Endothelial cell of umbilical vein (primary cell): ENCODE results near the gene LIN28A. TPM values are rescaled to one million over a fixed set of nuclear protein-coding genes. Genes with fewer than 3 reads are reported as not detected.

Experiments used
- BruUV-seq: library from RNA; stranded (reverse); fragments of 400-500 nt; replicated peaks from 2 replicates; lab custom pipeline; 2021; lab: Mats Ljungman, UMichigan
- CTCF ChIA-PET: fragments of 300-600, 350-600 bp; sonication (Branson Sonifier 250); formaldehyde crosslinking; loops from one replicate; lab custom pipeline; 2021; ENCODE audit warnings: antibody characterized with exemption, inconsistent platforms; lab: Charles Lee
- POLR2A ChIA-PET: fragments of 300-600, 350-600 bp; sonication (Branson Sonifier 250); formaldehyde crosslinking; loops from one replicate; lab custom pipeline; 2021; ENCODE audit warnings: antibody characterized with exemption, inconsistent platforms; lab: Charles Lee
- DNase-seq: peaks from one replicate; pipeline ENCODE4 v3.0.0-alpha.2; 2011; ENCODE audit warnings: low read depth, low spot score
- FAIRE-seq: peaks from 2 replicates; lab custom pipeline; 2011; peaks lifted over from hg19 to GRCh38; lab: Jason Lieb, UNC
- H2AFZ ChIP-seq: 2 replicates; pipeline ENCODE4 v1.6.0; 2012; ENCODE audit warnings: low read depth, low read length, control low read depth, inconsistent platforms
- H3K27ac ChIP-seq: 2 replicates; pipeline ENCODE4 v1.5.1; 2011; ENCODE audit warnings: low read depth, mild to moderate bottlenecking, control low read depth, low read length, moderate library complexity; ENCODE audit not compliant: insufficient read depth
- H3K27me3 ChIP-seq, 2 experiments: 2 replicates each; pipeline versions ENCODE4 v1.6.0 to v1.6.1; 2011; ENCODE audit warnings: low read length in 2 of 2, mixed read lengths in 1 of 2; ENCODE audit not compliant: control insufficient read depth in 2 of 2, insufficient read depth in 2 of 2
- H3K36me3 ChIP-seq, 2 experiments: 2 replicates in 1 of 2; 3 replicates in 1 of 2; pipeline ENCODE4 v1.5.1; 2011; ENCODE audit warnings: low read length in 2 of 2, mild to moderate bottlenecking in 1 of 2, moderate library complexity in 1 of 2; ENCODE audit not compliant: control insufficient read depth in 2 of 2, insufficient read depth in 2 of 2; ENCODE audit errors: extremely low read depth in 1 of 2
- H3K4me1 ChIP-seq: 3 replicates; pipeline ENCODE4 v1.5.1; 2011; ENCODE audit warnings: mild to moderate bottlenecking, low read length; ENCODE audit not compliant: control insufficient read depth, insufficient read depth; ENCODE audit errors: extremely low read depth
- H3K4me2 ChIP-seq: 2 replicates; pipeline ENCODE4 v1.6.1; 2011; ENCODE audit warnings: low read length, control low read depth, mixed read lengths; ENCODE audit not compliant: insufficient read depth
- H3K4me3 ChIP-seq, 3 experiments: fragments of 200-600 bp in 1 of 3; sonication (generic), shearing (Covaris generic) in 1 of 3; replicated peaks in 1 of 3; 2 replicates each; pipeline ENCODE4 v1.5.1; 2011 to 2016; ENCODE audit warnings: control low read depth in 3 of 3, low read length in 3 of 3, mild to moderate bottlenecking in 2 of 3, inconsistent platforms in 1 of 3, low read depth in 1 of 3, moderate library complexity in 1 of 3; ENCODE audit not compliant: insufficient read depth in 1 of 3
- H3K79me2 ChIP-seq: 2 replicates; pipeline ENCODE4 v1.6.0; 2012; ENCODE audit warnings: low read length, inconsistent platforms; ENCODE audit not compliant: control insufficient read depth, insufficient read depth
- H3K9ac ChIP-seq: replicated peaks from 2 replicates; pipeline ENCODE3; 2011; ENCODE audit warnings: low read length, control low read depth; ENCODE audit not compliant: insufficient read depth; ENCODE audit errors: extremely low read depth
- H3K9me1 ChIP-seq: replicated peaks from 3 replicates; pipeline ENCODE4 v1.6.0; 2011; ENCODE audit warnings: mild to moderate bottlenecking, low read length; ENCODE audit not compliant: control insufficient read depth, insufficient read depth; ENCODE audit errors: extremely low read depth
- H3K9me3 ChIP-seq: replicated peaks from 2 replicates; pipeline ENCODE4 v1.5.1; 2012; ENCODE audit warnings: low read length, inconsistent platforms; ENCODE audit not compliant: control insufficient read depth, insufficient read depth
- H4K20me1 ChIP-seq: replicated peaks from 2 replicates; pipeline ENCODE3; 2011; ENCODE audit warnings: mild to moderate bottlenecking, low read length; ENCODE audit not compliant: control insufficient read depth, insufficient read depth; ENCODE audit errors: extremely low read depth
- CTCF ChIP-seq, 2 donors: IDR thresholded peaks; 1 replicate in 1 of 2; 2 replicates in 1 of 2; pipeline ENCODE4 v1.5.1; 2011; ENCODE audit warnings: low read length in 2 of 2, mild to moderate bottlenecking in 2 of 2, moderate library complexity in 2 of 2, control low read depth in 1 of 2, inconsistent platforms in 1 of 2, low read depth in 1 of 2; ENCODE audit not compliant: insufficient read depth in 1 of 2; ENCODE audit errors: extremely low read depth in 1 of 2
- EZH2 ChIP-seq: IDR thresholded peaks from 2 replicates; pipeline ENCODE4 v1.6.1; 2012; ENCODE audit warnings: borderline replicate concordance, low read depth, mild to moderate bottlenecking, moderate library complexity, low read length, inconsistent platforms; ENCODE audit not compliant: severe bottlenecking
- FOS ChIP-seq: IDR thresholded peaks from 2 replicates; pipeline ENCODE4 v1.6.1; 2011; ENCODE audit warnings: mild to moderate bottlenecking, low read length, moderate library complexity, borderline replicate concordance; ENCODE audit not compliant: insufficient read depth
- GATA2 ChIP-seq: IDR thresholded peaks from 2 replicates; pipeline ENCODE4 v1.7.0; 2011; ENCODE audit warnings: low read depth, mild to moderate bottlenecking, moderate library complexity, mixed read lengths, low read length; ENCODE audit not compliant: insufficient read length, insufficient read depth
- JUN ChIP-seq: IDR thresholded peaks from 2 replicates; pipeline ENCODE4 v1.6.1; 2011; ENCODE audit warnings: borderline replicate concordance, low read depth; ENCODE audit not compliant: insufficient read length, insufficient read depth
- MAX ChIP-seq: IDR thresholded peaks from 2 replicates; pipeline ENCODE4 v1.6.1; 2011; ENCODE audit not compliant: insufficient read depth, insufficient read length
- MYC ChIP-seq: IDR thresholded peaks from one replicate; pipeline ENCODE4 v1.6.1; 2011; ENCODE audit warnings: mild to moderate bottlenecking, low read depth, low read length
- POLR2A ChIP-seq: IDR thresholded peaks from 2 replicates; pipeline ENCODE4 v1.6.1; 2012; ENCODE audit warnings: low read depth, mild to moderate bottlenecking, control low read depth, low read length
- POLR2AphosphoS5 ChIP-seq: IDR thresholded peaks from 2 replicates; pipeline ENCODE4 v1.6.1; 2012; ENCODE audit warnings: low read depth, mild to moderate bottlenecking, control low read depth, low read length, moderate library complexity; ENCODE audit not compliant: insufficient read depth
- dilution Hi-C: fragments of 300-500 bp; cut with MboI; formaldehyde crosslinking; loops from one replicate; pipeline ENCODE4 v1.15.0; 2019; ENCODE audit warnings: low sequenced_read_pairs; ENCODE audit not compliant: extremely low pct_ligation_motif_present
- intact Hi-C: fragments of 100-400 bp; cut with micrococcal nuclease; formaldehyde crosslinking; loops from one replicate; pipeline ENCODE4 v1.10.0; 2022
- polyA plus RNA-seq, 4 experiments: library from polyadenylated mRNA; depleted of rRNA in 3 of 4; stranded (reverse) in 3 of 4; unstranded in 1 of 4; fragments of >200 nt; gene quantifications; 2 replicates each; pipeline versions ENCODE4 v1.2.1 to v1.2.3, GENCODE V29; 2011 to 2012; ENCODE audit warnings: missing spikeins in 1 of 4
- total RNA-seq: library from RNA; stranded (reverse); gene quantifications from 2 replicates; pipeline ENCODE4 v1.2.3, GENCODE V29; 2021

LIN28A gene
- total and polyA plus RNA-seq, 2 donors (not counting 3 experiments of a cell fraction or from before 2014, with no cell fraction given), result 0.11 TPM; not detected in 1

DNA sequence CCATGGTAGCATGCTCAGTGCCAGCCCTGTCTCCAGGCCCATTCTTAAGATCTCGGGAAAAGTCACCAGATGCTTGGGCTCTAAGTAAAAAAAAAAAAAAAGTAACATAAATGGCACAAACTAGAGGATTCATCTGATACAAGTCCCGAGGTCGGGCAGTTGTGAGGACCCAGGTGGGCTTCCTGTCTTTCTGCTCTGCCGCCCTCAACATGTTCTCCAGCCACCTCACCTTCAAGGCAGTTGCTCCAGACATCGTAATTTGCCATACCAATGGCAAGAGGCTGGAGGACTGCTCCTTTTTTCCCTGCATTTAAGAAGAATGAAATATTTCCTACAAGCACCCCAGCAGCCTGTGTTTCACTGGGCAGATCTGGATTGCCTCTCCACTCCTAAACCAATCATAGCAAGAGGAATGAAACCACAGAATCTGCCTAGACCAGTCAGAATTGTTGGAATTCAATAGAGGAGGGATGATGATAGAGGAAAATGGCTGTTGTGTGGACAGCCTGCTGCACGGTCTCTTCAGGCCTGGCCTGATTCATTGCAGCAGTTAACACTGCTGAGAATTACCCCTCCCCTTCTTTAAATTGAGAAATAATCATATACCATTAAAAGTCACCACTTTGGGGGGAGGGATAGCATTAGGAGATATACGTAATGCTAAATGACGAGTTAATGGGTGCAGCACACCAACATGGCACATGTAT lies 67.0 kb downstream of the LIN28A start:
- TF ChIP-seq POLR2AphosphoS5 (peak; percentile 9), MAX (no peak)
- BruUV-seq, result no TSS peak
- dilution Hi-C loops (no loop called here), intact Hi-C loops (no loop called here)
- Histone ChIP-seq H2AFZ (no peak overlapping the region), H3K27ac (no peak overlapping the region), H3K4me3 (no peak overlapping the region), H4K20me1 (peaks cover 3% of the 10 kb centered on the region), H3K79me2 (peaks cover 18% of the 10 kb centered on the region), H3K36me3 (peaks cover 11 to 16% of the 10 kb centered on the region in 2 experiments), H3K9ac (no peak overlapping the region), H3K9me3 (no peaks in the 10 kb centered on the region), H3K4me1 (peaks cover 14% of the 10 kb centered on the region), H3K4me2 (no peak overlapping the region), H3K27me3 (no peaks in the 10 kb centered on the region), H3K9me1 (no peaks in the 10 kb centered on the region)
- ChIA-PET CTCF (no interaction called here), POLR2A (no interaction called here)
- FAIRE-seq (no peak), DNase-seq (no peak)

GRCh38 chr1:26478159-26478558 lies 67.5 kb downstream of the LIN28A start:
- Histone ChIP-seq H3K79me2 (peaks cover 16% of the 10 kb centered on the region), H3K4me3 (no peak overlapping the region), H3K27me3 (no peaks in the 10 kb centered on the region), H3K9me1 (no peaks in the 10 kb centered on the region), H3K4me2 (no peak overlapping the region), H2AFZ (no peak overlapping the region), H3K27ac (no peak overlapping the region), H3K4me1 (peaks cover 15% of the 10 kb centered on the region), H3K9me3 (no peaks in the 10 kb centered on the region), H3K9ac (no peak overlapping the region), H3K36me3 (peaks cover 11 to 16% of the 10 kb centered on the region in 2 experiments), H4K20me1 (peaks cover 3% of the 10 kb centered on the region)
- intact Hi-C loops (no loop called here), dilution Hi-C loops (no loop called here)
- FAIRE-seq (no peak), DNase-seq (no peak)
- TF ChIP-seq POLR2AphosphoS5 (no peak), MAX (no peak), FOS (no peak), GATA2 (no peak), EZH2 (no peak), CTCF (IDR thresholded peaks at IDR 0.05; ENCODE audit: extremely low read depth in 1 of 2, insufficient read depth in 1 of 2, low read depth in 1 of 2, low read length in 2 of 2) (no peak), JUN (no peak), MYC (no peak), POLR2A (no peak)
- ChIA-PET POLR2A (no interaction called here), CTCF (no interaction called here)
- BruUV-seq, result no TSS peak
